ENCODE data around the gene LRRC8B. TPM values are rescaled to one million over a fixed set of nuclear protein-coding genes. Genes with fewer than 3 reads are reported as not detected.
A peak's percentile ranks its signal among the peaks of the same experiment; 100 is the strongest.
"Not testable (repeated sequence)": the region's sequence is repeated elsewhere in the genome, so short reads cannot be mapped to it uniquely, and the experiment has no call there.

The LRRC8B gene
- total RNA-seq, 1 experiment from 2014 or later, result 9.7 TPM

- Mint-ChIP-seq H3K4me3 (ENCODE audit: unreplicated experiment) (no peak overlapping the region), H3K27me3 (ENCODE audit: insufficient read depth, unreplicated experiment) (no peaks in the 10 kb centered on the region), H3K9me3 (ENCODE audit: unreplicated experiment) (peaks cover under 1% of the 10 kb centered on the region), H3K4me1 (ENCODE audit: insufficient read depth, unreplicated experiment) (peaks cover 10% of the 10 kb centered on the region), H3K36me3 (ENCODE audit: insufficient read depth, unreplicated experiment) (no peaks in the 10 kb centered on the region), H3K27ac (ENCODE audit: low read depth, unreplicated experiment) (no peak overlapping the region)
- intact Hi-C loops (cut with micrococcal nuclease), result no loop called here
- no peak for TF ChIP-seq CTCF (IDR thresholded peaks at IDR 0.05; ENCODE audit: unreplicated experiment)
- ChIA-PET CTCF (interaction anchor here (0.6 to 1.4 kb wide), 3 partner anchors 14 to 89 kb away, joined by 5 read pairs; no protein-coding TSS in a partner anchor), POLR2A (no interaction called here)
- BruUV-seq (replicated peaks), result no TSS peak
- DNase-seq (ENCODE audit: unreplicated experiment), result no peak
These were observed 11.5 kb upstream of the LRRC8B start for GRCh38 chr1:89512996-89513720.

- Mint-ChIP-seq H3K9me3 (ENCODE audit: unreplicated experiment) (no peaks in the 10 kb centered on the region), H3K4me3 (ENCODE audit: unreplicated experiment) (no peak overlapping the region), H3K27ac (ENCODE audit: low read depth, unreplicated experiment) (no peak overlapping the region), H3K4me1 (ENCODE audit: insufficient read depth, unreplicated experiment) (peaks cover 10% of the 10 kb centered on the region), H3K27me3 (ENCODE audit: insufficient read depth, unreplicated experiment) (no peaks in the 10 kb centered on the region), H3K36me3 (ENCODE audit: insufficient read depth, unreplicated experiment) (no peaks in the 10 kb centered on the region)
- intact Hi-C loops (cut with micrococcal nuclease), result no loop called here
- DNase-seq (ENCODE audit: unreplicated experiment), result peak; percentile 67
- POLR2A ChIA-PET, result interaction anchor here (1.1 to 2.1 kb wide), 3 partner anchors 8 to 88 kb away, joined by 3 to 8 read pairs (median 3); partner anchors contain the start of gene LRRC8B
- CTCF ChIA-PET, result interaction anchor here (0.7 to 1.8 kb wide), 6 partner anchors 32 to 247 kb away, joined by 3 to 8 read pairs (median 4); no protein-coding TSS in a partner anchor
- TF ChIP-seq CTCF (IDR thresholded peaks at IDR 0.05; ENCODE audit: unreplicated experiment), result no peak
- no TSS peak for BruUV-seq (replicated peaks)
These were observed 8.6 kb upstream of the LRRC8B start for GRCh38 chr1:89516055-89516454.

DNA sequence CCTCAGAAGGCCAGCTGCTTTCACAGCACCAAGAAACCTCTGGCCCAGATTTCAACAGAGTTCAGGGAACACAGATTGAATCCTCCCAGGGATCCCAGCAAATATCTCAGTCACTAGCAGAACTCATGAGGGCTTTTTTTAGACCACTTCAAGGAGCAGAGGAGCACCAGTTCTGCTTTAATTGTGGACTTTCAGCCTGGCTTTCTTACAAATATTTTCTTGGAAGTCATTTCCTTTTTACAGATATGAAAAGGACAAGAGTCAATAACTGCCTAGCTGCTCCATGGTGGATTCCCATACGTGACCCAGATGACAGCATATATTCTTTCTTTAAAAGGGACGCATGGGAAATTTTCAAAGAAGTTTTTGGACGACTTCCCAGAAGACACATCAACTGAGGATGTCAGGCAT is 6.4 kb upstream of the LRRC8B start:
- Mint-ChIP-seq H3K4me3 (ENCODE audit: unreplicated experiment) (no peak overlapping the region), H3K27ac (ENCODE audit: low read depth, unreplicated experiment) (no peak overlapping the region), H3K4me1 (ENCODE audit: insufficient read depth, unreplicated experiment) (peaks cover 10% of the 10 kb centered on the region), H3K36me3 (ENCODE audit: insufficient read depth, unreplicated experiment) (no peaks in the 10 kb centered on the region), H3K9me3 (ENCODE audit: unreplicated experiment) (no peaks in the 10 kb centered on the region), H3K27me3 (ENCODE audit: insufficient read depth, unreplicated experiment) (no peaks in the 10 kb centered on the region)
- TF ChIP-seq CTCF (IDR thresholded peaks at IDR 0.05; ENCODE audit: unreplicated experiment), result no peak
- BruUV-seq (replicated peaks), result no TSS peak
- ChIA-PET CTCF (interaction anchor here (0.6 to 5.4 kb wide), 12 partner anchors 10 to 250 kb away, joined by 3 to 58 read pairs (median 4); no protein-coding TSS in a partner anchor), POLR2A (no interaction called here)
- DNase-seq (ENCODE audit: unreplicated experiment), result no peak
- intact Hi-C loops (cut with micrococcal nuclease), result no loop called here

DNA sequence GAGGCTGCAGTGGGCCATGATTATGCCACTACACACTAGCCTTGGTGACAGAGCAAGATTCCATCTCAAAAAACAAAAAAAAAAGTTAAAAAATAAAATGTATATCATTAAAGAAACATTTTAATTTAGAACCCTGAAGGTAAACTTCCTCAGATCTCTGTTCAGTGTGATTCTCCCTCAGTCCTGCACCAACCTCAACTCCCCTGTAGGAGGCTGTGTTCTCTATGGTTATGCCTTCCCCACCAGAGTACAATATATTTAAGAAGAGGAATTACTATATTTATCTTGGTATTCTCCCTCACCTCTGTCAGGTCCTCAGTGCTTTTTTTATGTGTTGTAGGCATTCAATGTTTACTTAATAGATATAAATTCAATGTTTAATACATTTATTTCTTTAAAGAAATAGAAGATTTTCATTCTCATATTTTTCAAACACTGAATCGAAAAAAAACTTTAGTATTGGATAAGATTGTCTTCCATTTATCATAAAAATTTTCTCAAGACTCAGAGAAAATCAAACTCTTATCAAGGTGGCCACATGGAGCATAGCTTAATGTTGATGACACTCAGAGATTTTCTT is 4.8 kb upstream of the LRRC8B start:
- no peaks in the 10 kb centered on the region for H3K36me3 Mint-ChIP-seq (ENCODE audit: insufficient read depth, unreplicated experiment)
- intact Hi-C loops (cut with micrococcal nuclease), result loop anchor here (1.0 kb wide), 2 partner anchors 79 to 243 kb away; no protein-coding TSS in a partner anchor
- DNase-seq (ENCODE audit: unreplicated experiment), result peak; percentile 54
- peaks cover 10% of the 10 kb centered on the region for H3K4me1 Mint-ChIP-seq (ENCODE audit: insufficient read depth, unreplicated experiment)
- BruUV-seq (replicated peaks), result no TSS peak
- ChIA-PET CTCF (interaction anchor here (0.6 to 5.4 kb wide), 22 partner anchors 9 to 384 kb away, joined by 3 to 58 read pairs (median 4); no protein-coding TSS in a partner anchor), POLR2A (interaction anchor here (0.6 to 0.8 kb wide), 3 partner anchors 56 to 85 kb away, joined by 3 to 4 read pairs (median 3); no protein-coding TSS in a partner anchor)
- no peak overlapping the region for H3K27ac Mint-ChIP-seq (ENCODE audit: low read depth, unreplicated experiment)
- no peak overlapping the region for H3K4me3 Mint-ChIP-seq (ENCODE audit: unreplicated experiment)
- H3K9me3 Mint-ChIP-seq (ENCODE audit: unreplicated experiment), result no peaks in the 10 kb centered on the region
- TF ChIP-seq CTCF (IDR thresholded peaks at IDR 0.05; ENCODE audit: unreplicated experiment), result peak; percentile 60
- H3K27me3 Mint-ChIP-seq (ENCODE audit: insufficient read depth, unreplicated experiment), result no peaks in the 10 kb centered on the region

GRCh38 chr1:89521977-89522376 is 2.7 kb upstream of the LRRC8B start:
- H3K27me3 Mint-ChIP-seq (ENCODE audit: insufficient read depth, unreplicated experiment); BruUV-seq (replicated peaks); H3K27ac Mint-ChIP-seq (ENCODE audit: low read depth, unreplicated experiment); H3K36me3 Mint-ChIP-seq (ENCODE audit: insufficient read depth, unreplicated experiment); intact Hi-C loops (cut with micrococcal nuclease); POLR2A ChIA-PET; DNase-seq (ENCODE audit: unreplicated experiment); H3K4me3 Mint-ChIP-seq (ENCODE audit: unreplicated experiment); H3K9me3 Mint-ChIP-seq (ENCODE audit: unreplicated experiment); H3K4me1 Mint-ChIP-seq (ENCODE audit: insufficient read depth, unreplicated experiment): not testable (repeated sequence)
- CTCF ChIA-PET, result interaction anchor here (0.7 to 1.4 kb wide), 3 partner anchors 19 to 241 kb away, joined by 3 to 4 read pairs (median 3); no protein-coding TSS in a partner anchor

Measured in MCF 10A (cell line).